ENCODE measurements around the gene USP40. TPM values are rescaled to one million over a fixed set of nuclear protein-coding genes. Genes with fewer than 3 reads are reported as not detected.

Gene USP40
- total RNA-seq, 1 donor = 48.8 TPM

DNA sequence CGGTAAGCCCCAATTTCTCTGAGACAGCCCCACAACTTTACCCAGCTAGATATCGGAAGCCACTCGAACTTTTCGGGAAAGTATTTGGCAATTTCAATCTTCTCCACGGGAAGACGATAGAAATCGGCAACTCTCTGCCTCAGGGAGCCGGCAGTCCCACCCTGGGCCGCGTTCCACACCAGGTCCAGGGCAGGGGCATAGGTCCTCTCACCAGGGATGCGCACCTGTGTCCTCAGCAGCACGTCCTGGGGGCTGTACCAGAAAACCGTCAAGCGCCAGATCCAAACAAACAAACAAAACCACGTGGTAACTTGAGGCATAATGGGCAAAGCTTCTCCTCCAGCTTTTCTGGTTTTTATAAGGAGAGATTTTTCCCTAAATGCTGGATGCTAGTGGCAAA lies 80.9 kb downstream of the USP40 start:
- DNase-seq (ENCODE audit: low read depth) = no peak
- TF ChIP-seq, protein P1, sequence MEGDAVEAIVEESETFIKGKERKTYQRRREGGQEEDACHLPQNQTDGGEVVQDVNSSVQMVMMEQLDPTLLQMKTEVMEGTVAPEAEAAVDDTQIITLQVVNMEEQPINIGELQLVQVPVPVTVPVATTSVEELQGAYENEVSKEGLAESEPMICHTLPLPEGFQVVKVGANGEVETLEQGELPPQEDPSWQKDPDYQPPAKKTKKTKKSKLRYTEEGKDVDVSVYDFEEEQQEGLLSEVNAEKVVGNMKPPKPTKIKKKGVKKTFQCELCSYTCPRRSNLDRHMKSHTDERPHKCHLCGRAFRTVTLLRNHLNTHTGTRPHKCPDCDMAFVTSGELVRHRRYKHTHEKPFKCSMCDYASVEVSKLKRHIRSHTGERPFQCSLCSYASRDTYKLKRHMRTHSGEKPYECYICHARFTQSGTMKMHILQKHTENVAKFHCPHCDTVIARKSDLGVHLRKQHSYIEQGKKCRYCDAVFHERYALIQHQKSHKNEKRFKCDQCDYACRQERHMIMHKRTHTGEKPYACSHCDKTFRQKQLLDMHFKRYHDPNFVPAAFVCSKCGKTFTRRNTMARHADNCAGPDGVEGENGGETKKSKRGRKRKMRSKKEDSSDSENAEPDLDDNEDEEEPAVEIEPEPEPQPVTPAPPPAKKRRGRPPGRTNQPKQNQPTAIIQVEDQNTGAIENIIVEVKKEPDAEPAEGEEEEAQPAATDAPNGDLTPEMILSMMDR (IDR thresholded peaks at IDR 0.05; ENCODE audit: insufficient read depth, low read depth, low read length) = no peak
- no peak overlapping the region for H3K4me3 ChIP-seq (ENCODE audit: low read depth, low read length)

GRCh38 chr2:233482616-233483015 lies 84.0 kb downstream of the USP40 start:
- H3K4me3 ChIP-seq (ENCODE audit: low read depth, low read length) = no peak overlapping the region

DNA sequence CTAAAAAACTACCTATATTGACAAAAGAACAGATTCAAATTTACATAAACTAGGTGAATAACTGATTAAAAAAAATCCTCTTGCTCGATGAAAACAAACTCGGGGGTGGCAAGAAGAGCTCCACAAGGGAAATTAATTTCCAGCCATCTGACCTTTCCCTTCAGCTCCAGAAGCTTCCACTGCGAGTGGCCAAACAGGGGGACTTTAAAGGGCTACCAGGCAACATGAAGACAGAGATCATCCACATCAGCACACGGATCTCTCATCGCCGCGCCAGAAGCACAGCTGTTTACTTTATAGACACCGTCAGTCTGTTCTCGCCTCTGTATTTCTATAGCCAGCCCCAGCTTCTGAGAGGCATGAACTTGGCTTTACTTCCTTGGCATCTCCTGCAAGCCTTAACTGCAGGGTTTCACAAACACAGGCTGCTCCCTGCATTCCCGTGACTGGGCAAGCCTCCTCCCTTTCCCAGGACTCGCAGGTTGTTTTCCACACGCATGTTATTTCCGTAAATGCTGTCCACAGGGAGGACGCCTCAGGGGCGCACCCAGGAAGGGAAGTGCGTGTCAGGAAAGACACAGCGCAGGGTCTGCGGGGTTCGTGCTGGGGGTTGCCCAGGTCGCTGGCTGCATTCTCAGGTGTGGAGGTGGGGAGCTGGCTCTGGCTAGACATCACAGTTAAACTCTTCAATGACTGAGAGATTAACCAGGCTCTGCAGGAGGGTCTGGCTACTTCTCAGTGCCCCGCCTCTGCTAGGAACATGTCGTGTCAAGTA lies 85.0 kb downstream of the USP40 start:
- TF ChIP-seq, protein P1 (IDR thresholded peaks at IDR 0.05; ENCODE audit: insufficient read depth, low read depth, low read length) = no peak
- no peak overlapping the region for H3K4me3 ChIP-seq (ENCODE audit: low read depth, low read length)
- DNase-seq (ENCODE audit: low read depth) = no peak

More at GRCh38 chr2:233482616-233483015, 84.0 kb downstream of the USP40 start:
- no peak for DNase-seq (ENCODE audit: low read depth)
- TF ChIP-seq, protein P1 (IDR thresholded peaks at IDR 0.05; ENCODE audit: insufficient read depth, low read depth, low read length) = no peak

DNA sequence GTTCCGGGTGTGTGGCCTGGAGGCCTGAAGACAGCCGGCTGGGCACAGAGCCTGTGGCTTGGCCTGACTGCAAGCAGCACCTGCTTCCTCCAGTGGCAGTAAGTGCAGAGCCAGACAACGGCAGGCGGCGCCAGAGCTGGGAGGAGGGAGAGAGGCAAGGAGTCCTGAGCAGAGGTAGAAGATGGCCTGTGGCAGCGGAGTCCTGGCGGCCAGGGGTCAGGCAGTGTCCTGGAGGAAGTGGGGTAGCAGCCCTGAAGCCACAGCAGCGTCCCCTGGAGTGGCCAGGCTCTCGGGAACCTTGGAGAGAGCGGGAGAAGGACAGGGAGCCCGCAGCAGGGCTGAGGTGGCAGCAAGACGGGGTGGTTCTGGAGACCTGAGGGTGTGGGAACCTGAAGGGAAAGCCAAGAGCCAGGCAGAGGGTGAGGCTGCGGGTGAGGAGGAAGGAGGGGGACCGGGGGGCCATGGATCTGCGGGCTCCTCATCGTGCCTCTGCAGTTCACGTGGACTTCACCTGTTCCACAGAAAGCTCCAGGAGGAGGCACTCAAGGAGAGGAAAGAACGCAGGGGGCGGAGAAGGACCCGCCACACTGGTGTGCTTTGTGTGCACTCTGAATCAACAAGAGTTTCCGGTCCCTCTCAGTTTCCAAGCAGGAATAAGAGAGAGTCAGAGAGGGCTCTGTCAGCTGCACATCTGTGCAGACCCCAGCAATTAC lies 85.9 kb downstream of the USP40 start:
- DNase-seq (ENCODE audit: low read depth) = no peak
- TF ChIP-seq, protein P1 (IDR thresholded peaks at IDR 0.05; ENCODE audit: insufficient read depth, low read depth, low read length) = no peak
- no peak overlapping the region for H3K4me3 ChIP-seq (ENCODE audit: low read depth, low read length)

GRCh38 chr2:233479616-233480489 lies 86.7 kb downstream of the USP40 start:
- no peak overlapping the region for H3K4me3 ChIP-seq (ENCODE audit: low read depth, low read length)
- no peak for DNase-seq (ENCODE audit: low read depth)
- TF ChIP-seq, protein P1 (IDR thresholded peaks at IDR 0.05; ENCODE audit: insufficient read depth, low read depth, low read length) = no peak

GRCh38 chr2:233477548-233478433 lies 88.8 kb downstream of the USP40 start:
- TF ChIP-seq, protein P1 (IDR thresholded peaks at IDR 0.05; ENCODE audit: insufficient read depth, low read depth, low read length) = no peak
- DNase-seq (ENCODE audit: low read depth) = no peak

More at GRCh38 chr2:233477548-233478433, 88.8 kb downstream of the USP40 start:
- no peak overlapping the region for H3K4me3 ChIP-seq (ENCODE audit: low read depth, low read length)
